B cell (primary cell): ENCODE measurements around the gene FHL1. TPM values are rescaled to one million over a fixed set of nuclear protein-coding genes. Genes with fewer than 3 reads are reported as not detected.

ENCODE experiments used
- ATAC-seq: fragments of 200-7000 bp; cut with Tn5 transposase; one replicate; pipeline ENCODE4 v1.10.0; 2021; ENCODE audit warnings: low read depth, mild to moderate bottlenecking, moderate number of reproducible peaks, moderate library complexity
- CTCF ChIA-PET: fragments of 350-600 bp; sonication (Branson Sonifier 250); formaldehyde crosslinking; loops from one replicate; lab custom pipeline; 2021; ENCODE audit warnings: antibody characterized with exemption, inconsistent platforms; lab: Charles Lee
- POLR2A ChIA-PET: fragments of 350-600 bp; sonication (Branson Sonifier 250); formaldehyde crosslinking; loops from one replicate; lab custom pipeline; 2021; ENCODE audit warnings: antibody characterized with exemption; lab: Charles Lee
- DNase-seq: peaks from one replicate; pipeline ENCODE4 v3.0.0; 2013
- H2AFZ ChIP-seq: 2 replicates; pipeline ENCODE4 v1.6.1; 2012; ENCODE audit warnings: mild to moderate bottlenecking, low read depth, low read length; ENCODE audit not compliant: insufficient read depth, poor library complexity, severe bottlenecking
- H3K27ac ChIP-seq, 2 donors: 1 replicate in 1 of 2; 2 replicates in 1 of 2; pipeline ENCODE4 v1.5.1; 2012 to 2013; ENCODE audit warnings: low read length in 2 of 2, mild to moderate bottlenecking in 2 of 2, moderate library complexity in 1 of 2
- H3K27me3 ChIP-seq, 4 experiments: fragments of 200-600 bp in 1 of 4; sonication (generic) in 1 of 4; replicated peaks in 1 of 4; 1 replicate in 2 of 4; 2 replicates in 2 of 4; pipeline versions ENCODE4 v1.6.1 to v1.7.0; 2013 to 2016; ENCODE audit warnings: low read length in 3 of 4, mild to moderate bottlenecking in 2 of 4, mixed read lengths in 1 of 4, moderate library complexity in 1 of 4; ENCODE audit not compliant: insufficient read depth in 4 of 4, control insufficient read depth in 3 of 4; ENCODE audit errors: control extremely low read depth in 1 of 4
- H3K36me3 ChIP-seq, 2 experiments: replicated peaks in 1 of 2; 1 replicate in 1 of 2; 2 replicates in 1 of 2; pipeline versions ENCODE4 v1.6.1 to v1.7.1; 2013; ENCODE audit warnings: low read length in 1 of 2; ENCODE audit not compliant: insufficient read depth in 2 of 2, control insufficient read depth in 1 of 2; ENCODE audit errors: control extremely low read depth in 1 of 2, extremely low read depth in 1 of 2
- H3K4me1 ChIP-seq, 2 donors: fragments of 200-600 bp in 1 of 2; sonication (generic) in 1 of 2; 1 replicate in 1 of 2; 2 replicates in 1 of 2; pipeline versions ENCODE4 v1.5.1 to v1.6.1; 2013 to 2017; ENCODE audit warnings: low read length in 2 of 2; ENCODE audit not compliant: control insufficient read depth in 2 of 2, insufficient read depth in 2 of 2
- H3K4me2 ChIP-seq: replicated peaks from 2 replicates; pipeline ENCODE3; 2012; ENCODE audit warnings: mild to moderate bottlenecking, low read depth, low read length; ENCODE audit not compliant: poor library complexity, severe bottlenecking
- H3K4me3 ChIP-seq, 5 experiments: fragments of 200-600 bp in 1 of 5; sonication (generic) in 1 of 5; 1 replicate in 3 of 5; 2 replicates in 2 of 5; pipeline versions ENCODE4 v1.5.1 to v1.7.0; 2011 to 2016; ENCODE audit warnings: low read length in 4 of 5, mild to moderate bottlenecking in 4 of 5, low read depth in 2 of 5, control low read depth in 1 of 5, moderate library complexity in 1 of 5; ENCODE audit not compliant: insufficient read depth in 1 of 5; ENCODE audit errors: control extremely low read depth in 1 of 5, extremely low read depth in 1 of 5
- H3K79me2 ChIP-seq: fragments of 200-600 bp; sonication (generic); one replicate; pipeline ENCODE4 v1.6.0; 2016; ENCODE audit warnings: low read length; ENCODE audit not compliant: control insufficient read depth, insufficient read depth
- H3K9ac ChIP-seq: fragments of 200-600 bp; sonication (generic); 2 replicates; pipeline ENCODE4 v1.6.1; 2017; ENCODE audit warnings: mild to moderate bottlenecking, low read length, moderate library complexity
- H3K9me3 ChIP-seq, 3 donors: one replicate each; pipeline versions ENCODE4 v1.6.1 to v1.7.1; 2013; ENCODE audit warnings: low read length in 2 of 3; ENCODE audit not compliant: control insufficient read depth in 2 of 3, insufficient read depth in 1 of 3; ENCODE audit errors: control extremely low read depth in 1 of 3
- H4K20me1 ChIP-seq: 2 replicates; pipeline ENCODE4 v1.6.0; 2012; ENCODE audit warnings: mild to moderate bottlenecking, low read length; ENCODE audit not compliant: insufficient read depth, control insufficient read depth, poor library complexity, severe bottlenecking
- H3K27ac Mint-ChIP-seq: one replicate; pipeline ENCODE4 v1.8.0; 2021; ENCODE audit warnings: mixed read lengths
- H3K27me3 Mint-ChIP-seq: one replicate; pipeline ENCODE4 v1.8.0; 2021; ENCODE audit warnings: mixed read lengths
- H3K4me1 Mint-ChIP-seq: one replicate; pipeline ENCODE4 v1.8.0; 2021; ENCODE audit warnings: mixed read lengths
- H3K4me3 Mint-ChIP-seq: one replicate; pipeline ENCODE4 v1.8.0; 2021; ENCODE audit warnings: mixed read lengths
- H3K9me3 Mint-ChIP-seq: one replicate; pipeline ENCODE4 v1.8.0; 2022; ENCODE audit warnings: mixed read lengths; ENCODE audit not compliant: insufficient read depth
- EZH2 ChIP-seq: IDR thresholded peaks from 2 replicates; pipeline ENCODE4 v1.6.1; 2012; ENCODE audit warnings: borderline replicate concordance, low read depth, mild to moderate bottlenecking, moderate library complexity, low read length; ENCODE audit not compliant: insufficient read depth, poor library complexity, severe bottlenecking
- WGBS: methylation state at CpG from one replicate; pipeline ENCODE4 v1.1.5; 2013; ENCODE audit warnings: missing lambda C conversion rate; ENCODE audit not compliant: insufficient coverage; 5-methylcytosine and 5-hydroxymethylcytosine counted together
- intact Hi-C: fragments of 100-400 bp; cut with micrococcal nuclease; formaldehyde crosslinking; loops from one replicate; pipeline ENCODE4 v1.10.0; 2022
- polyA plus RNA-seq: library from polyadenylated mRNA; depleted of rRNA; stranded (reverse); fragments of >200 nt; gene quantifications from 2 replicates; pipeline ENCODE4 v1.2.3, GENCODE V29; 2012
- total RNA-seq, 2 donors: library from RNA; stranded (reverse); fragments of 120-200 nt in 1 of 2; gene quantifications; 1 replicate in 1 of 2; 2 replicates in 1 of 2; pipeline versions ENCODE4 v1.2.3 to v1.2.4, GENCODE V29; 2013 to 2022
- TF ChIP-seq, protein P1 (sequence below): fragments of 200-600 bp; IDR thresholded peaks from one replicate; pipeline ENCODE4 v1.8.0; 2022; ENCODE audit warnings: antibody characterized with exemption, mild to moderate bottlenecking

The FHL1 gene
- total and polyA plus RNA-seq, 2 donors (not counting 1 experiment from before 2014, with no cell fraction given) = 6.7 to 8.0 TPM

DNA sequence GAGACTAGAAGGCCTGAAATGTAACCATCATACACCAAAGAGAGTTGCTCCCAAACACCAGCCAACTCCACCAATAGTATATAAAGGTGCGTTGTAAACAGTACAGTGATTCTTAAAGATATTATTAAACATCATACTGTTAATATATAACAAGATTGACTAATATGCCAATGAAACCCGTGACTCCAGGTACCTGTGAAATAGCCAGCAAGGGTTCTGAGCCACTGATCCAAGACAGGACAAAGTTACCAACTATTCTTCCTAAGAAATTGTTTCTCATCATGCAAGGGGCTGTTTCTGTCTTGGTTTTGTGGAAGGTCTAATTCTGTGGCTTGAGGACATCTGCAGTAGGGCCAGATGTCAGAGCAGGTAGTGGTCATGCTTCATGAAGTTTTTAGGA, 47.2 kb downstream of the FHL1 start:
- ChIA-PET CTCF (no interaction called here), POLR2A (no interaction called here)
- intact Hi-C loops = no loop called here
- Mint-ChIP-seq H3K27me3 (no peaks in the 10 kb centered on the region), H3K4me1 (peaks cover 26% of the 10 kb centered on the region), H3K4me3 (no peak overlapping the region), H3K27ac (no peak overlapping the region), H3K9me3 (no peaks in the 10 kb centered on the region)
- H3K9me3 ChIP-seq = no peaks in the 10 kb centered on the region
- no peak overlapping the region for H3K4me3 ChIP-seq
- WGBS = no CpG with 5 or more reads among the region's 2 CpGs
- H3K4me2 ChIP-seq = no peak overlapping the region
- no peaks in the 10 kb centered on the region for H3K79me2 ChIP-seq
- DNase-seq (no peak), ATAC-seq (no peak)
- H3K27ac ChIP-seq = no peak overlapping the region
- H3K27me3 ChIP-seq = no peaks in the 10 kb centered on the region
- H3K4me1 ChIP-seq = peaks cover 14 to 19% of the 10 kb centered on the region in 2 donors
- H4K20me1 ChIP-seq = no peaks in the 10 kb centered on the region
- H2AFZ ChIP-seq = no peak overlapping the region
- TF ChIP-seq, protein P1, sequence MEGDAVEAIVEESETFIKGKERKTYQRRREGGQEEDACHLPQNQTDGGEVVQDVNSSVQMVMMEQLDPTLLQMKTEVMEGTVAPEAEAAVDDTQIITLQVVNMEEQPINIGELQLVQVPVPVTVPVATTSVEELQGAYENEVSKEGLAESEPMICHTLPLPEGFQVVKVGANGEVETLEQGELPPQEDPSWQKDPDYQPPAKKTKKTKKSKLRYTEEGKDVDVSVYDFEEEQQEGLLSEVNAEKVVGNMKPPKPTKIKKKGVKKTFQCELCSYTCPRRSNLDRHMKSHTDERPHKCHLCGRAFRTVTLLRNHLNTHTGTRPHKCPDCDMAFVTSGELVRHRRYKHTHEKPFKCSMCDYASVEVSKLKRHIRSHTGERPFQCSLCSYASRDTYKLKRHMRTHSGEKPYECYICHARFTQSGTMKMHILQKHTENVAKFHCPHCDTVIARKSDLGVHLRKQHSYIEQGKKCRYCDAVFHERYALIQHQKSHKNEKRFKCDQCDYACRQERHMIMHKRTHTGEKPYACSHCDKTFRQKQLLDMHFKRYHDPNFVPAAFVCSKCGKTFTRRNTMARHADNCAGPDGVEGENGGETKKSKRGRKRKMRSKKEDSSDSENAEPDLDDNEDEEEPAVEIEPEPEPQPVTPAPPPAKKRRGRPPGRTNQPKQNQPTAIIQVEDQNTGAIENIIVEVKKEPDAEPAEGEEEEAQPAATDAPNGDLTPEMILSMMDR = no peak
- no peak for TF ChIP-seq EZH2
- H3K9ac ChIP-seq = no peak overlapping the region
- H3K36me3 ChIP-seq = no peaks in the 10 kb centered on the region

DNA sequence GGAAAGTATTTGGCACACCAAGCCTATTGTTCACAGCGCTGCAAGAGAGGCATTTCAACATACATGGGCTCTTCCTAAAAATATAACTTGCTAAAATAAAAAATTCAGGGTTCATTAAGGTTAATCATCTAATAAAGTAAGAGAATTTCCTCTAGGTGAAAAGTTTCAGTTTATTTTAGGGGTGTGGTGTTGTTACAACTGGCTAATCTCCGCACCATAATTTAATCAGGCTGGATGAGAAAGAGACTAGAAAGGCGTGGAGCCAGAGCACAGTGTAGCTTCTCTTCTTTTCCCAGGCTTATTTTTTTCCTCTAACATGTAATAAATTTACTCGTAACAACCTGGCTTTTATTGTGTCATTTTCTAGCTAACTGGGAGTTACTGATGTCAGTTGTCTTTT, 47.9 kb downstream of the FHL1 start:
- POLR2A ChIA-PET = no interaction called here
- intact Hi-C loops = no loop called here
- no peak for ATAC-seq

More for the DNA sequence above, 47.9 kb downstream of the FHL1 start:
- no peak overlapping the region for H3K4me3 ChIP-seq
- no CpG with 5 or more reads among the region's 4 CpGs for WGBS
- H3K4me3 Mint-ChIP-seq = no peak overlapping the region
- H4K20me1 ChIP-seq = no peaks in the 10 kb centered on the region
- no peaks in the 10 kb centered on the region for H3K36me3 ChIP-seq
- H3K27ac ChIP-seq = no peak overlapping the region
- CTCF ChIA-PET = no interaction called here
- H3K79me2 ChIP-seq = no peaks in the 10 kb centered on the region
- H3K4me1 ChIP-seq = peaks cover 14 to 19% of the 10 kb centered on the region in 2 donors
- no peak overlapping the region for H3K4me2 ChIP-seq
- H2AFZ ChIP-seq = no peak overlapping the region
- no peak overlapping the region for H3K27ac Mint-ChIP-seq
- no peaks in the 10 kb centered on the region for H3K27me3 Mint-ChIP-seq
- H3K9ac ChIP-seq = no peak overlapping the region
- no peaks in the 10 kb centered on the region for H3K9me3 Mint-ChIP-seq
- DNase-seq = no peak
- H3K9me3 ChIP-seq = no peaks in the 10 kb centered on the region
- peaks cover 26% of the 10 kb centered on the region for H3K4me1 Mint-ChIP-seq
- no peaks in the 10 kb centered on the region for H3K27me3 ChIP-seq
- no peak for TF ChIP-seq EZH2
- TF ChIP-seq, protein P1 = no peak
